D721Med (cell line): ENCODE results near the gene CENPO.

Experiments
- DNase-seq: peaks from one replicate; pipeline ENCODE4 v3.0.0; 2011; ENCODE audit warnings: low spot score; ENCODE audit not compliant: insufficient read length
- FAIRE-seq: peaks from 2 replicates; lab custom pipeline; 2011; peaks lifted over from hg19 to GRCh38; lab: Jason Lieb, UNC
- CTCF ChIP-seq: IDR thresholded peaks from 2 replicates; pipeline ENCODE4 v1.5.1; 2012; ENCODE audit warnings: mild to moderate bottlenecking, control low read depth; ENCODE audit not compliant: insufficient read depth; ENCODE audit errors: missing control alignments

The CENPO gene

GRCh38 chr2:24768601-24769000 is 24.6 kb upstream of the CENPO start:
- TF ChIP-seq CTCF: no peak
- DNase-seq: no peak
- no peak for FAIRE-seq

DNA sequence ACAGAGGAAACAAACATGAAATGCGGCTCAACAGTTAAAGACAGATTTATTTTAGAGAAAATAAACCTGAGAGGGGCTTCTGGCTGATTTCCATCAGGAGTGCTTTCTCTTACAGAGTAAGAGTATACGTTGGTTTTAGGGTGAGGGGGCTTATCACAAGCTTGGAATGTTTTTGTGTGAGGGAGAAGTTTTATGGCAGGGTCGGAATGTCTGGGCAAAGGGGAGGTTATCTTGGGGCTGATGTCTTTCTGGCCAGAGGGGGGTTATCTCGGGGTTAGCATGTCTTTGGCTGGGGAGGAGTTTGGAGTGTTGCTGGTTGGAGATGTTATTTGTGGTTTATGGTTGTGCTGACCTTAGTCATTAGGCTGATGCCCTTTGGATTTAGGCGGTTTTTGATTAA is 22.2 kb upstream of the CENPO start:
- DNase-seq: no peak
- TF ChIP-seq CTCF: no peak
- no peak for FAIRE-seq

DNA sequence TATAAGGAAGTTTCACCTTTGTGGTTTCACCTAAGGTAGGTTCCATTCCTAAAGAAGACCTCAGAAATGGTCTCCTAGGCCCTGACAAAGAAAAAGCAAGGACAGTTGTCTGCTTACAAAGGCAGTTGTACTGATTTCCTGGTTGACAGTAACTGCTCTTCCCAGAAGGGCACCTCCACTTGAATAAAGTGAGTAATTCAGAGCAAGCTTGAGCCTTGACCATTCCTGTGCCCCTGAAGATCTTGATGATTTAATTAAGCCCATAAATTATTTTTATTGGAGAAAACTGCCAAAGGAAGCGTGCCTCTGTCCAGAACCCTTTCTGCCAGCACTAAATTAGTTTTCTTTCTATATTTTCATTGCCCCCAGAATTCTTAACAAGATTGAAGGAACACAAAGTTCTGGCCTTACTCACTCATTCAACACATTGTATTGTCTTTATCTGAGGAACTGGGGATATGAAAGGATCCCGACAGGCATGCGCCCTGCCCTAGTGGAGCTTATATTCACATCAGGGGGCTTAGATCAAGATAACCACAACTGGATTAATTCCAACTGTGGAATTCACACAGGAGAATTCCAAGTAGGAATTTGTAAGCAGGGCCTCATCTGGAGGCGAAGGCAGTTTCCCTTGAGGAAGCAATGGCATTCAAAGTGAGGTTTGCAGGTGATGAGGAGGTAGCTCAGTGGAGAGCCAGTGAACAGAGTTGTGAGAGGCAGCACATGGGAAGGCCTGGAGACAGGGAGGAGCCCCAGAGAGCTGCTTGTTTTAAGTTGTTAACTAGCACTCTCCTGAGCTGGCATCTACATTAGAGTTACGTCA is 21.2 kb upstream of the CENPO start:
- FAIRE-seq: no peak
- no peak for DNase-seq

GRCh38 chr2:24774373-24774772 is 18.9 kb upstream of the CENPO start:
- FAIRE-seq (no peak), DNase-seq (no peak)

More for the DNA sequence above, 21.2 kb upstream of the CENPO start:
- no peak for TF ChIP-seq CTCF

DNA sequence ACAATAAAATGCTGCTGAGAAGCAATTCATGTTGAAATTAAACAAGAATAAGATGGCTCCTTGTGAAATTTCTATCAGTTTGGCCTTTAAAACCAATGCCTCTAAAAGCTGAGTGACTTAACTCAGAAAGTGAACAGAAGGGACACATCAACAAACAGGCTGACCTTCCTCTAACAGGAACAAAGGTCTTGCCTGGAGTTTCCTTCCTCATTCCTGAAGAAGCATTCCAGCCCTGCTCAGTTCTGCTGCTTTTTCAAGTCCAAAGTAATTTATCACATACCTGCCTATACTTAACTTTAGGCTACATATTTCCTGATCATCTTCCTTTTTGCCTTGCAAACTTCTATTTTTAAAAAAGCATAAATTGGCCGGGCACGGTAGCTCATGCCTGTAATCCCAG is 14.1 kb upstream of the CENPO start:
- DNase-seq (no peak), FAIRE-seq (no peak)
- TF ChIP-seq CTCF: no peak

More at GRCh38 chr2:24774373-24774772, 18.9 kb upstream of the CENPO start:
- TF ChIP-seq CTCF: no peak

- no peak for DNase-seq
- no peak for TF ChIP-seq CTCF
- FAIRE-seq: no peak
These were observed 9.6 kb upstream of the CENPO start for GRCh38 chr2:24783641-24784040.

- DNase-seq (no peak), FAIRE-seq (no peak)
- TF ChIP-seq CTCF: no peak
These were observed 7.4 kb upstream of the CENPO start for GRCh38 chr2:24785671-24786321.
